ENCODE data around the gene USP31.

DNA sequence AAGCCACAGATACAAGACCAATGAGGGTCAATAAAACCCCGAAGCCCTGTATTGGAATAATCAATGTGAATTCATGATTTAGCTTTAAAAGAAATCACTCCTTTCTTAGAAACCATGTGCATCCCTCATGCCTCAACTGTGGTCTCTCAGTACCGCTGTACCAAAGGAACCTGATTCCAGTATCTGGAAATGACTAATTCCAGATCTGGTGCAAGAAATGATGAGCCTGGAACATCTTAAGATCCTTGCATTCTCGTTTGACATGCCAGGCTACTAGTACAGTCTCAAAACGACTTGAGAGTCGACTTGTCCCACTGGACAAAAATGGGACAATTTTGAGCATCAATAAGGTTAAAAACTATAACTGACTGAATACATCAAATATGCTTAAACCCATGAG is 21.2 kb downstream of the USP31 start:
- TF ChIP-seq, protein P1, sequence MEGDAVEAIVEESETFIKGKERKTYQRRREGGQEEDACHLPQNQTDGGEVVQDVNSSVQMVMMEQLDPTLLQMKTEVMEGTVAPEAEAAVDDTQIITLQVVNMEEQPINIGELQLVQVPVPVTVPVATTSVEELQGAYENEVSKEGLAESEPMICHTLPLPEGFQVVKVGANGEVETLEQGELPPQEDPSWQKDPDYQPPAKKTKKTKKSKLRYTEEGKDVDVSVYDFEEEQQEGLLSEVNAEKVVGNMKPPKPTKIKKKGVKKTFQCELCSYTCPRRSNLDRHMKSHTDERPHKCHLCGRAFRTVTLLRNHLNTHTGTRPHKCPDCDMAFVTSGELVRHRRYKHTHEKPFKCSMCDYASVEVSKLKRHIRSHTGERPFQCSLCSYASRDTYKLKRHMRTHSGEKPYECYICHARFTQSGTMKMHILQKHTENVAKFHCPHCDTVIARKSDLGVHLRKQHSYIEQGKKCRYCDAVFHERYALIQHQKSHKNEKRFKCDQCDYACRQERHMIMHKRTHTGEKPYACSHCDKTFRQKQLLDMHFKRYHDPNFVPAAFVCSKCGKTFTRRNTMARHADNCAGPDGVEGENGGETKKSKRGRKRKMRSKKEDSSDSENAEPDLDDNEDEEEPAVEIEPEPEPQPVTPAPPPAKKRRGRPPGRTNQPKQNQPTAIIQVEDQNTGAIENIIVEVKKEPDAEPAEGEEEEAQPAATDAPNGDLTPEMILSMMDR (conservative IDR thresholded peaks at IDR 0.05; ENCODE audit: low read depth, low read length) = no peak
- no peak for TF ChIP-seq EZH2 (IDR thresholded peaks at IDR 0.05; ENCODE audit: low read length, unreplicated experiment)
- no peak for TF ChIP-seq EZH2phosphoT487 (IDR thresholded peaks at IDR 0.05; ENCODE audit: borderline replicate concordance, low read length)
